Measurements from ENCODE around the gene FLNB.

FLNB gene

DNA sequence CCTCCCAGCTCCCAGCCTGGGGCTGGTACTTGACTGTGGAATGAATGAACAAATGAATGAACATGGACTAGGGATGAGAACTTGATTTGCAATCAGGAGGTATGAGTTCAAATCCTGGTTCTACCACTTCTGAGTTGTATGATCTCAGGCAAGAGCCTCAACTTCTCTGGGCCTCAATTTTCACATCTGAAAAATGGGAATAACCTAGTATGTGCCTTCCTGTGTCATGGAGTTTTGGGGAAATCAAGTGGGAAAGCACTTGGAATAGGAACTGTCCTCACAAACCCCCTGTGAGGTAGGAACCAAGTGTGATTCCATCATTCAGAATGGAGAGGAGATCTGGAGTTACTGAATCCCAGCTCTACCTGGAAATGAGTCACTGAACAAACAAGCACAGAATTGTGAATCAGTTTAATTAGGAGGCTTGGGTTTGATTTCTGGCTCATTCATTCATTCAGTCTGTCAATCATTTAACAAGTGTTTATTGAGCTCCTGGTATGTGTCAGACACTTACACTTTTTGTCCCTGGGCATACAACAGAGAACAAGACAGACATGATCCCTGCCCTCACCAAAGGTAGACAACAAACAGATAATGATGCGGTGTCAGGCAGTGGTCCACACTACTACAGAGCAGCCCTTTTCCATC, 172.8 kb downstream of the FLNB start:
- TF ChIP-seq CTCF (conservative IDR thresholded peaks at IDR 0.05; ENCODE audit: low read depth, low read length) = no peak
- DNase-seq (ENCODE audit: low read depth) = no peak
- no peak overlapping the region for H3K4me3 ChIP-seq (ENCODE audit: low read depth, low read length)

DNA sequence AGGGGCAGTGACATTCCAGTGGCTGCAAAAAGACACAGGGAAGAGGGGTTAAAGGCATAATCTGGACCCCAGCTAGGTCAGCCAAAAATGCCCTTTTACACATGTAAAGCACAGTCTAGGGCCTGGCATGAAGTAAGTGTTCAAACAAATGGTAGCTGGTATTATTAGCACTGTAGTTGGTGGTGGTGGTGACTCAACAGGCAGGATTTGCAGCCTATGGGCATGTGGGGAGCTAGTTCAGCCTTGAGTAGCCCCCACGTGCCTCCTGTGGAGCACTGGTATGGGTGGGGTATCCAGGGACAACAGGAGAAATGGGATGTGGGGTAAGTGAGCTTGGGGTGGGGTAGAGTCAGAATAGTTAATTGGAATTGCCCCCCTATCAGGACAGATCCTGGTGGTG, 175.0 kb downstream of the FLNB start:
- no peak overlapping the region for H3K4me3 ChIP-seq (ENCODE audit: low read depth, low read length)
- TF ChIP-seq CTCF (conservative IDR thresholded peaks at IDR 0.05; ENCODE audit: low read depth, low read length) = no peak
- no peak for DNase-seq (ENCODE audit: low read depth)

DNA sequence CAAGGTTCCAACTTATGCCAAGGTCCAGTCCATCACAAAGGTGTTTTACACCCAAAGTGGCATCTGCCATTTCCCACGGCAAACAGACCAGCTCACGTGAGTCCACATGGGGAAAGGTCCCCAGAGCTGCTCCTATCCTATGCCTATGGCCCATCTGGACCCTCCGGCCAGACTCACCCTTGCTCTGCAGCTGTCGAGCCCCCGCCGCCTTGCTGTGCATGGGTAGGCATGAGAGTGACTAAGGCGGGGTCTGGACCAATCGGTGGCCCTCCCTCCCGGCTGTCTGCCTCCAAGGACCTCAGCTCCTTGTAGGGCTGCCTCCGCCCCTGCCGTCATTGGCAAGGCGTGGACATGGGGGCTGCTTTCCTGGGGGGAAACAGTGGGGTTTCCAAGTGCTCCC, 175.7 kb downstream of the FLNB start:
- no peak for DNase-seq (ENCODE audit: low read depth)
- no peak for TF ChIP-seq CTCF (conservative IDR thresholded peaks at IDR 0.05; ENCODE audit: low read depth, low read length)
- no peak overlapping the region for H3K4me3 ChIP-seq (ENCODE audit: low read depth, low read length)

DNA sequence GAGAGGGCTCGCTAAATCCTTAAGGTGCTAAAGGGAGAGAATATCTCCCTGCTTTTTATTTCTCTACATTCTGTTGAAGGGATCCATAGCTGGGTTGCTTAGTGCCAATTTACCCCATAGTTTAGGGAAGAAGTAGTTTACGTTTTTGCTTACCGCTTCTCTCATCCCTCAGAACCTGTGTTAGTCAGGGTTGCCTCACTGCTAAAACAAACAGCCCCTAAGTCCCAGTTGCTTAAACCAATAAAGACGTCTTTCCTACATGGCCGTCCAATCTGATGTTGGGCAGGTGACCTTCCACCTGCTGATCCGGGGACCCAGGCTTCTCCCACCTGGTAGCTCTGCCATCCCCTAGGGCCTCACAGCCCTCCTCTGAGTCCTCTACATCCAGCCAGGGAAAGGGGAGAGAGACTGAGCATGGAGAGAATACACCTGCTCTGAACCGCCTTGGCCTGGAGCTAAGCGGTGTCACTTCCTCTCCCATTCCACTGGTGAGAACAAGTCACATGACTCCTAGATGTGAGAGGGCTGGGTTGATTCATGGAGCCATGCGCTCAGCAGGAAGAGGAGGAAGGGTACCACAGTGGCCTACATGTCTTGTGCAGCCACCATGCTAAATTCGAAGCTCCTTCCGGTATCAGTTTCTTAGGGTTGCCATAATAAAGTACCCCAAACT, 176.2 kb downstream of the FLNB start:
- H3K4me3 ChIP-seq (ENCODE audit: low read depth, low read length) = no peak overlapping the region
- TF ChIP-seq CTCF (conservative IDR thresholded peaks at IDR 0.05; ENCODE audit: low read depth, low read length) = no peak
- no peak for DNase-seq (ENCODE audit: low read depth)

GRCh38 chr3:58184982-58185360, 176.7 kb downstream of the FLNB start:
- no peak for DNase-seq (ENCODE audit: low read depth)
- H3K4me3 ChIP-seq (ENCODE audit: low read depth, low read length) = no peak overlapping the region
- TF ChIP-seq CTCF (conservative IDR thresholded peaks at IDR 0.05; ENCODE audit: low read depth, low read length) = no peak

- DNase-seq (ENCODE audit: low read depth) = no peak
- TF ChIP-seq CTCF (conservative IDR thresholded peaks at IDR 0.05; ENCODE audit: low read depth, low read length) = no peak
- no peak overlapping the region for H3K4me3 ChIP-seq (ENCODE audit: low read depth, low read length)
Observed at GRCh38 chr3:58188173-58188564, 179.9 kb downstream of the FLNB start.

GRCh38 chr3:58188921-58189451, 180.8 kb downstream of the FLNB start:
- no peak overlapping the region for H3K4me3 ChIP-seq (ENCODE audit: low read depth, low read length)
- DNase-seq (ENCODE audit: low read depth) = no peak
- no peak for TF ChIP-seq CTCF (conservative IDR thresholded peaks at IDR 0.05; ENCODE audit: low read depth, low read length)

All from choroid plexus epithelial cell (primary cell).